KMS-11 (cell line): ENCODE measurements around the gene CLEC4G.

ENCODE experiments used
- H2AFZ ChIP-seq: fragments of 200-600 bp; sonication (generic); 2 replicates; pipeline ENCODE4 v1.6.1; 2016; ENCODE audit warnings: antibody characterized with exemption, mixed run types, low read depth
- H3K27ac ChIP-seq: fragments of 200-600 bp; sonication (generic); 2 replicates; pipeline ENCODE4 v1.6.1; 2016; ENCODE audit warnings: mild to moderate bottlenecking, mixed run types
- H3K27me3 ChIP-seq: fragments of 200-600 bp; sonication (generic); 2 replicates; pipeline ENCODE4 v1.6.1; 2017; ENCODE audit warnings: mild to moderate bottlenecking, low read depth, mixed run types, moderate library complexity; ENCODE audit not compliant: insufficient read depth
- H3K36me3 ChIP-seq: fragments of 200-600 bp; sonication (generic); 2 replicates; pipeline ENCODE4 v1.6.1; 2017; ENCODE audit warnings: mild to moderate bottlenecking, mixed run types; ENCODE audit not compliant: insufficient read depth
- H3K4me1 ChIP-seq: fragments of 200-600 bp; sonication (generic); 2 replicates; pipeline ENCODE4 v1.6.1; 2016; ENCODE audit warnings: mild to moderate bottlenecking, low read depth, mixed run types; ENCODE audit not compliant: poor library complexity, severe bottlenecking
- H3K4me2 ChIP-seq: fragments of 200-600 bp; sonication (generic); 2 replicates; pipeline ENCODE4 v1.7.0; 2016; ENCODE audit warnings: mild to moderate bottlenecking, mixed run types
- H3K4me3 ChIP-seq: fragments of 200-600 bp; sonication (generic); IDR thresholded peaks from 2 replicates; pipeline ENCODE4 v1.6.1; 2017; ENCODE audit warnings: low read depth, low read length, mixed read lengths; ENCODE audit not compliant: insufficient read depth
- H3K79me2 ChIP-seq: fragments of 200-600 bp; sonication (generic); 2 replicates; pipeline ENCODE4 v1.6.1; 2016; ENCODE audit warnings: low read depth, mixed run types; ENCODE audit not compliant: insufficient read depth
- H3K9ac ChIP-seq: fragments of 200-600 bp; sonication (generic); 2 replicates; pipeline ENCODE4 v1.6.1; 2016; ENCODE audit warnings: mild to moderate bottlenecking, mixed run types
- H4K20me1 ChIP-seq: fragments of 200-600 bp; sonication (generic); 2 replicates; pipeline ENCODE4 v1.6.1; 2016; ENCODE audit warnings: mild to moderate bottlenecking, mixed run types; ENCODE audit not compliant: insufficient read depth
- CTCF ChIP-seq: fragments of 200-600 bp; sonication (generic); conservative IDR thresholded peaks from 2 replicates; pipeline ENCODE4 v1.6.1; 2017; ENCODE audit warnings: low read depth, mild to moderate bottlenecking, antibody characterized with exemption, low read length, moderate library complexity, mixed read lengths

The CLEC4G gene

GRCh38 chr19:7732045-7732444 lies at the start of gene CLEC4G:
Gene CLEC4G, minus strand, starts transcription at chr19:7732110. Its CDS starts 8 bp downstream, at chr19:7732102.
- no peaks in the 10 kb centered on the region for H3K36me3 ChIP-seq
- no peak within 1 kb of the TSS for H3K4me3 ChIP-seq
- no peak for TF ChIP-seq CTCF
- no peak within 1 kb of the TSS for H3K9ac ChIP-seq
- H3K27me3 ChIP-seq, result peaks cover 48% of the 10 kb centered on the region
- H3K4me2 ChIP-seq, result no peak within 1 kb of the TSS
- H3K79me2 ChIP-seq, result no peaks in the 10 kb centered on the region
- H3K27ac ChIP-seq, result no peak within 1 kb of the TSS
- no peak within 1 kb of the TSS for H2AFZ ChIP-seq
- H3K4me1 ChIP-seq, result no peaks in the 10 kb centered on the region
- no peaks in the 10 kb centered on the region for H4K20me1 ChIP-seq

GRCh38 chr19:7781157-7781556 lies 49.2 kb upstream of the CLEC4G start:
- Histone ChIP-seq H3K27me3 (peaks cover 73% of the 10 kb centered on the region), H4K20me1 (no peaks in the 10 kb centered on the region), H3K36me3 (no peaks in the 10 kb centered on the region), H3K27ac (no peak overlapping the region), H2AFZ (no peak overlapping the region), H3K79me2 (no peaks in the 10 kb centered on the region), H3K4me1 (no peaks in the 10 kb centered on the region), H3K9ac (no peak overlapping the region), H3K4me3 (no peak overlapping the region), H3K4me2 (no peak overlapping the region)
- no peak for TF ChIP-seq CTCF

GRCh38 chr19:7779631-7780486 lies 47.9 kb upstream of the CLEC4G start:
- no peaks in the 10 kb centered on the region for H4K20me1 ChIP-seq
- H3K27ac ChIP-seq, result no peak overlapping the region
- no peak overlapping the region for H3K4me3 ChIP-seq
- H3K79me2 ChIP-seq, result no peaks in the 10 kb centered on the region
- H2AFZ ChIP-seq, result no peak overlapping the region
- H3K36me3 ChIP-seq, result no peaks in the 10 kb centered on the region
- no peak overlapping the region for H3K4me2 ChIP-seq
- no peak overlapping the region for H3K9ac ChIP-seq
- no peaks in the 10 kb centered on the region for H3K4me1 ChIP-seq
- no peak for TF ChIP-seq CTCF
- peaks cover 84% of the 10 kb centered on the region for H3K27me3 ChIP-seq

- H3K9ac ChIP-seq, result no peak overlapping the region
These were observed 46.2 kb upstream of the CLEC4G start for GRCh38 chr19:7778081-7778480.

More at GRCh38 chr19:7778081-7778480, 46.2 kb upstream of the CLEC4G start:
- Histone ChIP-seq H2AFZ (no peak overlapping the region), H4K20me1 (no peaks in the 10 kb centered on the region), H3K27me3 (peaks cover 84% of the 10 kb centered on the region), H3K36me3 (no peaks in the 10 kb centered on the region), H3K4me2 (no peak overlapping the region), H3K27ac (no peak overlapping the region), H3K4me3 (no peak overlapping the region), H3K4me1 (peaks cover 2% of the 10 kb centered on the region), H3K79me2 (no peaks in the 10 kb centered on the region)
- TF ChIP-seq CTCF, result no peak
